MM.1S (cell line): Measurements from ENCODE around the gene FAM43A.

Source experiments
- DNase-seq: peaks from one replicate; pipeline ENCODE4 v3.0.0-alpha.2; 2015
- H2AFZ ChIP-seq: fragments of 300-600 bp; sonication (generic); 2 replicates; pipeline ENCODE4 v1.6.0; 2016; ENCODE audit warnings: antibody characterized with exemption, low read length
- H3F3A ChIP-seq: fragments of 300-600 bp; sonication (generic); 2 replicates; pipeline ENCODE4 v1.6.1; 2016; ENCODE audit warnings: mild to moderate bottlenecking, antibody characterized with exemption, low read length, moderate library complexity, mixed read lengths; ENCODE audit not compliant: insufficient read depth
- H3K27ac ChIP-seq: fragments of 300-600 bp; sonication (generic); 2 replicates; pipeline ENCODE4 v1.5.1; 2016; ENCODE audit warnings: mild to moderate bottlenecking, low read length
- H3K27me3 ChIP-seq: fragments of 300-600 bp; sonication (generic); replicated peaks from 2 replicates; pipeline ENCODE4 v1.6.0; 2016; ENCODE audit warnings: low read length; ENCODE audit not compliant: insufficient read depth
- H3K36me3 ChIP-seq: fragments of 300-600 bp; sonication (generic); replicated peaks from 2 replicates; pipeline ENCODE4 v1.6.1; 2016; ENCODE audit warnings: mild to moderate bottlenecking, low read length, mixed read lengths; ENCODE audit not compliant: insufficient read depth
- H3K4me1 ChIP-seq: fragments of 300-600 bp; sonication (generic); 2 replicates; pipeline ENCODE4 v1.6.1; 2016; ENCODE audit warnings: low read length, mixed read lengths
- H3K4me2 ChIP-seq: fragments of 300-600 bp; sonication (generic); 2 replicates; pipeline ENCODE4 v1.6.0; 2016; ENCODE audit warnings: low read depth, low read length
- H3K4me3 ChIP-seq: fragments of 300-600 bp; sonication (generic); 2 replicates; pipeline ENCODE4 v1.5.1; 2016; ENCODE audit warnings: low read length, mixed read lengths
- H3K79me2 ChIP-seq: fragments of 300-600 bp; sonication (generic); 2 replicates; pipeline ENCODE4 v1.6.1; 2016; ENCODE audit warnings: mixed run types, low read length, mixed read lengths
- H3K9ac ChIP-seq: fragments of 300-600 bp; sonication (generic); 2 replicates; pipeline ENCODE4 v1.6.1; 2016; ENCODE audit warnings: low read length, mixed read lengths
- H3K9me2 ChIP-seq: fragments of 300-600 bp; sonication (generic); replicated peaks from 2 replicates; pipeline ENCODE4 v1.6.1; 2016; ENCODE audit warnings: mild to moderate bottlenecking, low read length, mixed read lengths; ENCODE audit not compliant: insufficient read depth
- H3K9me3 ChIP-seq: fragments of 300-600 bp; sonication (generic); replicated peaks from 2 replicates; pipeline ENCODE4 v1.6.1; 2016; ENCODE audit warnings: mild to moderate bottlenecking, low read length, mixed read lengths; ENCODE audit not compliant: insufficient read depth
- H4K20me1 ChIP-seq: fragments of 300-600 bp; sonication (generic); 2 replicates; pipeline ENCODE4 v1.6.1; 2016; ENCODE audit warnings: mild to moderate bottlenecking, low read length, moderate library complexity, mixed read lengths; ENCODE audit not compliant: insufficient read depth
- CTCF ChIP-seq: fragments of 300-600 bp; sonication (generic); IDR thresholded peaks from 2 replicates; pipeline ENCODE4 v1.5.1; 2016; ENCODE audit warnings: antibody characterized with exemption, low read length, mixed read lengths
- EZH2 ChIP-seq: fragments of 300-600 bp; sonication (generic); optimal IDR thresholded peaks from 2 replicates; pipeline ENCODE3; 2017; ENCODE audit warnings: low read depth, mild to moderate bottlenecking, antibody characterized with exemption, low read length, mixed read lengths
- EZH2phosphoT487 ChIP-seq: fragments of 300-600 bp; sonication (generic); IDR thresholded peaks from 2 replicates; pipeline ENCODE4 v1.6.1; 2018; ENCODE audit warnings: antibody characterized with exemption, low read length

Gene FAM43A

DNA sequence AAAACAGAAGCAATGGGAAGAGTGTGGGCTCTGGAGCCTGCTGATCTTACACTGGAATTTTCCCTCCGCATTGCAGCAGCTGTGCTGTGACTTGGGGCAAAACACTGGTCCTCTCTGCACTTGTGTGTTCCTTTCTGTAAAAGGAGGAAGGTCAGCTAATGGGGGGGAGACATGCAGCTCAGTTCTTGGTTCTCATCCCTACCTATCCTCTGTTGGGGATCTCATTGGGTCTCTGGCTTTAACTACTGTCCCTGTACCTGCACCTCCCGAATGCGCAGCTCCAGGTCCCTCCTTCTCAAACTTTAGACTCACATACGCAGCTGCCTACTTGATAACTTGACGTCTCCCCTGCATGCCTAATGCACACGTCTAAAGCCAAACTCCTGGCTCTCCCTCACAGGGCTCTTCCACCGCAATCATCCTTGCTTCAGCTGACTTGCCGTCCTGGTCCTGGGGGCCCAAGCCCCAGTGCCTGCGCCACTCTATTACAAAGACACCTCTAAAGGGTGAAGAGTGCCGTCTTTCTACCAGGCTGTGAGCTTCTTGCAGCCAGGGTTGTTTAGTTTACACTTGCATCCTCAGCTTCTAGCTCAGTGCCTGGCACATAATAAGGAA lies 46.6 kb upstream of the FAM43A start:
- H3K4me2 ChIP-seq, result no peak overlapping the region

DNA sequence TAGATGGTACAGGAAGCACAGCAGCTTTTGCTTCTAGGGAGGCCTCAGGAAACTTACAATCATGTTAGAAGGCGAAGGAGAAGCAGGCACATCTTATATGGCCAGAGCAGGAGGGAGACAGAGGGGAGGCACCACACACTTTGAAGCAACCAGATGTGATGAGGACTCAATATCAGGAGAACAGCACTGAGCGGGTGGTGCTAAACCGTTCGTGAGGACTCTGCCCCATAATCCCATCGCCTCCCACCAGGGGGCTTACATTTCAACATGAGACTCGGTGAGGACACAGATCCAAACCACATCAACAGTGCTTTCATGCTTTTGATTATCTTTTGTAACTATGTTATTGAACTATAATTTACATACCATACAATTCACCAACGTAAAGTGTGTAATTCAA lies 44.9 kb upstream of the FAM43A start:
- H3K9ac ChIP-seq, result no peak overlapping the region
- no peaks in the 10 kb centered on the region for H3F3A ChIP-seq
- no peaks in the 10 kb centered on the region for H3K9me2 ChIP-seq
- no peaks in the 10 kb centered on the region for H4K20me1 ChIP-seq
- no peak overlapping the region for H3K4me2 ChIP-seq
- no peaks in the 10 kb centered on the region for H3K27me3 ChIP-seq
- H3K4me1 ChIP-seq, result no peaks in the 10 kb centered on the region
- no peaks in the 10 kb centered on the region for H3K9me3 ChIP-seq
- peaks cover 19% of the 10 kb centered on the region; the same call in 1 of the 2 replicates for H3K36me3 ChIP-seq
- no peak overlapping the region for H2AFZ ChIP-seq
- peak; percentile 25 for TF ChIP-seq CTCF
- no peak for TF ChIP-seq EZH2phosphoT487
- TF ChIP-seq EZH2, result no peak
- no peak overlapping the region for H3K4me3 ChIP-seq
- H3K27ac ChIP-seq, result no peak overlapping the region
- H3K79me2 ChIP-seq, result no peaks in the 10 kb centered on the region
- DNase-seq, result no peak

More for the DNA sequence above, 46.6 kb upstream of the FAM43A start:
- DNase-seq, result no peak
- Histone ChIP-seq H3K4me1 (no peaks in the 10 kb centered on the region), H3K4me3 (no peak overlapping the region), H3K9me2 (no peaks in the 10 kb centered on the region), H3F3A (no peaks in the 10 kb centered on the region), H3K9me3 (no peaks in the 10 kb centered on the region), H3K27me3 (no peaks in the 10 kb centered on the region), H3K36me3 (peaks cover 15% of the 10 kb centered on the region; the same call in 1 of the 2 replicates), H4K20me1 (no peaks in the 10 kb centered on the region), H3K79me2 (no peaks in the 10 kb centered on the region), H3K27ac (no peak overlapping the region), H2AFZ (no peak overlapping the region), H3K9ac (no peak overlapping the region)
- TF ChIP-seq CTCF (no peak), EZH2phosphoT487 (no peak), EZH2 (no peak)

DNA sequence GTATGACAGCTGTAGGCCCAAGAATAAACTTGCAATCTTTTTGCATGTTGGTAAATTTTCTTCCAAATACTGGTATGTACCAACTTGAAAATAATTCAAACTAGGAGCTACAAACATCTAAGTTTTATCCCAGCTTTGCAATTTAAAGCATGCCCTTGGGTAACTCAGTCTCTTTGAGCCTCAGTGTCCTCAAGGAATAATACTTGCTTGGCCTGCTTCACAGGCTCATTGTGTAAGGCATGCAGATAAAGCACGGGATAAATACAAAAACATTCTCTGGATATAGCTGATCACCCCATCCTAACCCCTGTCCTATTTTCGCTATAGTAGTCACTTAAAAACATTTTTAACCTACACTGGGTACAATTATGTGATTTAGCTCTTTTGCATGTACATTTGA lies 42.9 kb upstream of the FAM43A start:
- Histone ChIP-seq H3F3A (no peaks in the 10 kb centered on the region), H3K27me3 (no peaks in the 10 kb centered on the region), H4K20me1 (no peaks in the 10 kb centered on the region), H3K27ac (no peak overlapping the region), H3K36me3 (peaks cover 19% of the 10 kb centered on the region; the same call in 1 of the 2 replicates), H3K4me2 (no peak overlapping the region), H3K9ac (no peak overlapping the region), H3K9me3 (no peaks in the 10 kb centered on the region), H3K79me2 (no peaks in the 10 kb centered on the region), H3K9me2 (no peaks in the 10 kb centered on the region), H3K4me3 (no peak overlapping the region), H3K4me1 (no peaks in the 10 kb centered on the region), H2AFZ (no peak overlapping the region)
- DNase-seq, result no peak
- TF ChIP-seq EZH2 (no peak), EZH2phosphoT487 (no peak), CTCF (no peak)
